Natural killer cell treated with Interleukin-12 subunit alpha and Interleukin-12 subunit beta and Interleukin-15 and Interleukin-18, amount 100 ng/mL, for 72 hours (primary cell): ENCODE data around the gene ARHGAP28. TPM values are rescaled to one million over a fixed set of nuclear protein-coding genes. Genes with fewer than 3 reads are reported as not detected.

Source experiments
- ATAC-seq, 2 donors: fragments of 150-1000 bp; cut with Tn5 transposase in 1 of 2; sonication (Bioruptor Pico), chemical (Tn5 transposase) in 1 of 2; 2 replicates each; pipeline ENCODE4 v1.10.0; 2021
- DNase-seq: peaks from one replicate; pipeline ENCODE4 v3.0.0; 2022; ENCODE audit warnings: low spot score
- H3K27ac Mint-ChIP-seq, 2 donors: 1 replicate in 1 of 2; 2 replicates in 1 of 2; pipeline ENCODE4 v1.8.0; 2022; ENCODE audit warnings: mixed read lengths in 2 of 2, mild to moderate bottlenecking in 1 of 2, moderate library complexity in 1 of 2
- H3K27me3 Mint-ChIP-seq, 2 donors: 1 replicate in 1 of 2; 2 replicates in 1 of 2; pipeline ENCODE4 v1.8.0; 2022; ENCODE audit warnings: mixed read lengths in 2 of 2
- H3K36me3 Mint-ChIP-seq: one replicate; pipeline ENCODE4 v1.8.0; 2022; ENCODE audit warnings: mixed read lengths
- H3K4me1 Mint-ChIP-seq, 2 donors: 1 replicate in 1 of 2; 2 replicates in 1 of 2; pipeline ENCODE4 v1.8.0; 2022; ENCODE audit warnings: low read depth in 2 of 2, mixed read lengths in 2 of 2, mild to moderate bottlenecking in 1 of 2
- H3K4me3 Mint-ChIP-seq: one replicate; pipeline ENCODE4 v1.8.0; 2022; ENCODE audit warnings: mixed read lengths
- H3K9me3 Mint-ChIP-seq: 2 replicates; pipeline ENCODE4 v1.8.0; 2022; ENCODE audit warnings: mixed read lengths
- total RNA-seq, 2 donors: library from RNA; stranded (reverse); gene quantifications; one replicate each; pipeline ENCODE4 v1.2.3, GENCODE V29; 2022

Gene ARHGAP28
- total RNA-seq, 2 donors from 2014 or later: not detected

DNA sequence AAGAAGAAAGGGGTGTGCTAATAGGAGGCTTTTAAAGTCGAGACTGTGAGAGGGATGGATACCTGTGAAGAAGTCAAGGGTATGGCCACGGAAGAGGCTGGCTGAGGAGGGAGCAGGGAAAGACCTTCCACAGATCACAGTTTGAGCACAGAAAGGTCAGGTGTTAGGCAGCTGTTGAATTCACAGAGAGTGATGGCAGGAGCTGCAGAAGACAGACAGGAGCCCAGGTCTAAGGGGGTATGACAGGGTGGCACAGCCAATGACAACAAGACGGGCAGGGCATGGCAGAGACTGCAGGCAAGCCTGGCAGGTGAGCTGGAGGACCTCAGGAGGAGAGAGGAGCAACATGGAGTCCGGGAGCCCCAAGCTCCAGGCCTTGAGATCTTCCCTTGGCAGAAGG is 225.0 kb downstream of the ARHGAP28 start:
- no peak overlapping the region for H3K4me3 Mint-ChIP-seq
- H3K27me3 Mint-ChIP-seq: no peaks in the 10 kb centered on the region
- no peak for ATAC-seq
- DNase-seq: no peak
- H3K9me3 Mint-ChIP-seq: no peaks in the 10 kb centered on the region
- H3K4me1 Mint-ChIP-seq: no peaks in the 10 kb centered on the region
- no peaks in the 10 kb centered on the region for H3K36me3 Mint-ChIP-seq
- H3K27ac Mint-ChIP-seq: no peak overlapping the region

DNA sequence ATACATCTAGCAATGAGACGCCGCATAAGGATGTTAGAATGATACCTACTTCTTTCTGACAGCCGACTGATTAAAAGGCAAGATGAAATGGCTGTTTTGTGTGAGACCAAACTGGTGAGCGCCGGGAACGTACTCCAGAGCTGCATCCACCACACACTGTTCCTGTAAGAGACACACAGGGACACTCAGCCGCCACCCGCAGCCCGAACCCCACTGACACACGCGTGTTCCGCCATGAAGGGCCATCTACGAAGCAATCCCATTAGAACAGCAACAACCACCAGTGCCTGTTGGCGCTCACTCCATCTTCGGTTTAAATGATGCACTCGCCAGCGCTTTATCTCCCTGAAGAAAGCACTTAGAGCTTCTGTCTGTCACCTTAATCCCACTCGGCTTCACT is 225.8 kb downstream of the ARHGAP28 start:
- Mint-ChIP-seq H3K4me3 (no peak overlapping the region), H3K27ac (no peak overlapping the region), H3K27me3 (no peaks in the 10 kb centered on the region), H3K4me1 (no peaks in the 10 kb centered on the region), H3K9me3 (peaks cover 3% of the 10 kb centered on the region), H3K36me3 (no peaks in the 10 kb centered on the region)
- ATAC-seq (no peak), DNase-seq (no peak)

DNA sequence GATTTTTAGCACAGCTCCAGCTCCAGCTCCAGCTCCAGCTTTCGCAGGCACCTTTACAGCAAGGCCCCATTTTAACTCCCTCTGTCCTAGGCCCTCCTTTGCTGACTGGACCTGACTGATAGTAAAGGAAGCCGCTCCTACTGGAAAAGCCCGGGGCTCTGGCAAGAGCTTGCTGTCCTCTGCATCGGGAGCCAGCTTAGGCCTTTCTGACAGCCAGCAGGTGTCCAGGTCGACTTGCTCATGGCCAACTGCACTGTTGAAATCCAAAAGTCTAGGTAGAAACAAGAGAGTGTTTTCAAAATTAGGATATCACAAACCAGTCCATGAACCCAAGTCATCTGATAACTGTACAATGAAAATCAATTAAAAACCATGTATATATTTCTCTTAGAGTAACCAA is 227.0 kb downstream of the ARHGAP28 start:
- Mint-ChIP-seq H3K27ac (no peak overlapping the region), H3K27me3 (no peaks in the 10 kb centered on the region), H3K4me1 (no peaks in the 10 kb centered on the region), H3K36me3 (no peaks in the 10 kb centered on the region), H3K9me3 (peaks cover 4% of the 10 kb centered on the region), H3K4me3 (no peak overlapping the region)
- DNase-seq: no peak
- ATAC-seq: no peak

DNA sequence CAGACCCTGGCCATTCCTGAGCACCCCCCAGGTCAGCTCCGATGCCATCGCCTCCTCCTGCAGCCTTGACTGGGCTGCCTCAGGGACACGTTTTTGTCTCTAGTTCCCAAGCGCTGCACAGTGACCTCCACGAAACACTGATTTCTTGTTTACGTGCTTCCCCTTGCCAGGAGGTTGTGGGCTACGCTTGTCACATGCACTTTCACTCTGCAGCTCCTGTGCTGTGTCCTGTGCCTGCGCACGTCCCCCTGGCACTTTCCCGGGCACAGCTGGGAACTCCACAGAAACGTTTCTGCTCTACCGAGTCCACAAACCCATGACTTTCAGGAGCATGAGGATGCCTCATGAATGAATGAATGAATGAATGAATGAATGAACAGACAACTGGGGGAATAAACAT is 227.5 kb downstream of the ARHGAP28 start:
- Mint-ChIP-seq H3K4me1 (no peaks in the 10 kb centered on the region), H3K36me3 (no peaks in the 10 kb centered on the region), H3K4me3 (no peak overlapping the region), H3K9me3 (peaks cover 4% of the 10 kb centered on the region), H3K27me3 (no peaks in the 10 kb centered on the region), H3K27ac (no peak overlapping the region)
- DNase-seq (no peak), ATAC-seq (no peak)

DNA sequence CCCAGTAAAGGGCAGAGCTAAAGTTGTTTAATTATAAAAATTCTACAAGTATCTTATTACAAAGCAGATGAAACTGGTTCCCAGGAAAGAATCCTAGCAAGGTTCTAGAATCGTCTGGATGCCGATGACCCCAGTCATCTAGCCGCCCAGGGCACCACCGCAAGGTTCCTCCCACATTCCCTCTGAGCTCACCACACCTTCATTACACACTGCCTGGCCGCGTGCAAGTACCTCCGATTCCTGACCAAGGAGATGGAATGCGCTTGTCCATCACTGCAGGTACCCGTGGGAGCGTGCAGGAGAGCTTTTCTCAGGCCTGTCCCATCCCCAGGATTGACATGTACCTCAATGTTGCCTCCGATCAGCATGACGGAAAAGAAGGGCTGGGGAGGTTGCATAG is 229.6 kb downstream of the ARHGAP28 start:
- Mint-ChIP-seq H3K27me3 (no peaks in the 10 kb centered on the region), H3K27ac (no peak overlapping the region), H3K4me3 (no peak overlapping the region), H3K9me3 (peaks cover 4% of the 10 kb centered on the region), H3K36me3 (no peaks in the 10 kb centered on the region), H3K4me1 (no peaks in the 10 kb centered on the region)
- ATAC-seq (no peak), DNase-seq (no peak)

DNA sequence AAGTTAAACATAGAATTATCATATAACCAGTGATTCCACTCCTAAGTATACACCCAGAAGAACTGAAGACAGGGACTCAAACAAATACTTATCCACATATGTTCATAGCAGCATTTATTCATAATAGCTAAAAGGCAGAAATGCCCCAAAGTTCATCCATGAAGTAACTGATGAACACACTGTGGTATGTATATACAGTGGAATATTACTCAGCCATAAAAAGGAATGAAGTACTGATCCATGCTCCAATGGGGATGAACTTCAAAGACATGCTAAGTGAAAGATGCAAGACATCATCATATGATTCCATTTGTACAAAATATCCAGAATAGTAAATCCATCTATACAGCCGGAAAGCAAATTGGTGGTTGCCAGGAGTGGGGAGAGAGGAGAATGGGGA is 230.6 kb downstream of the ARHGAP28 start:
- DNase-seq: no peak
- H3K27ac Mint-ChIP-seq: no peak overlapping the region
- no peak overlapping the region for H3K4me3 Mint-ChIP-seq
- no peaks in the 10 kb centered on the region for H3K36me3 Mint-ChIP-seq
- no peaks in the 10 kb centered on the region for H3K4me1 Mint-ChIP-seq
- no peaks in the 10 kb centered on the region for H3K27me3 Mint-ChIP-seq
- H3K9me3 Mint-ChIP-seq: peaks cover 4% of the 10 kb centered on the region
- ATAC-seq: no peak

DNA sequence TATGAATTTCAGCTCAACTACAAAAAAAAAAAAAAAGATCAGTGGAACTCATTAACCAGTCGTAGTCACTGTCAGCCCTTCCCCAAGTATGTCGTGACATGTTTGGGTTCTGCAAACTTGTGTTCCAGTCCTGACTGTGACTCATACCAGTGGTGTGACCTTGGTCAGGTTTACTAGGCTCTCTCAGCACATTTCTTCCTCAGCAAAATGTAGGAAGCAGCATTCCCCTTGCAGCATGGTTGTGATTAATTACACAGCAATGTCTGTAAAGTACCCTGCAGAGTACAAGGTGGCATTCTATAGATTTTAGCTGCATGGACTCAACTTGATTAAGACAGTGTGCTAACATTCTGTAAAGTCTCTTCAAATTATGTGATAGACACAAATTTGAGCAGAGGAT is 231.1 kb downstream of the ARHGAP28 start:
- DNase-seq (no peak), ATAC-seq (no peak)
- Mint-ChIP-seq H3K36me3 (no peaks in the 10 kb centered on the region), H3K9me3 (peaks cover 4% of the 10 kb centered on the region), H3K4me1 (no peaks in the 10 kb centered on the region), H3K4me3 (no peak overlapping the region), H3K27ac (no peak overlapping the region), H3K27me3 (no peaks in the 10 kb centered on the region)

DNA sequence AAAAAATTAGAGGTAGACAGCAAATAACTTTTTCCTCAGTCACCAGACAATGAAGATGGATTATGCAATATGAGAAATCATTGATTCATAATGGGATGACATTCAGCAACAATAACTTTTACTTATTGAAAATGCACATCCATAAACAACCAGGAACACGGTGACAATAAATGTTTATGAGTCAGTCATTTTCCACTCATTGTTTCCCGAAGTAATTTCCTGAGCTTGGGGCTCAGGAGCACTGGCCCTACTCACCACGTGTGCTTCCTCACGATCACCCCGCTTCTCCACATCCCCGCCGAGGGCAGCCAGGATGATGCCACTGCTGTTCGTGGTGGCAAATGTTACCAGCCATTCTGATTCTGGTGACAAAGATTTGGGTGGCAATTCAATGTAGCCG is 231.8 kb downstream of the ARHGAP28 start:
- Mint-ChIP-seq H3K9me3 (peaks cover 4% of the 10 kb centered on the region), H3K4me3 (no peak overlapping the region), H3K27ac (no peak overlapping the region), H3K4me1 (no peaks in the 10 kb centered on the region), H3K36me3 (no peaks in the 10 kb centered on the region), H3K27me3 (no peaks in the 10 kb centered on the region)
- DNase-seq (no peak), ATAC-seq (no peak)

DNA sequence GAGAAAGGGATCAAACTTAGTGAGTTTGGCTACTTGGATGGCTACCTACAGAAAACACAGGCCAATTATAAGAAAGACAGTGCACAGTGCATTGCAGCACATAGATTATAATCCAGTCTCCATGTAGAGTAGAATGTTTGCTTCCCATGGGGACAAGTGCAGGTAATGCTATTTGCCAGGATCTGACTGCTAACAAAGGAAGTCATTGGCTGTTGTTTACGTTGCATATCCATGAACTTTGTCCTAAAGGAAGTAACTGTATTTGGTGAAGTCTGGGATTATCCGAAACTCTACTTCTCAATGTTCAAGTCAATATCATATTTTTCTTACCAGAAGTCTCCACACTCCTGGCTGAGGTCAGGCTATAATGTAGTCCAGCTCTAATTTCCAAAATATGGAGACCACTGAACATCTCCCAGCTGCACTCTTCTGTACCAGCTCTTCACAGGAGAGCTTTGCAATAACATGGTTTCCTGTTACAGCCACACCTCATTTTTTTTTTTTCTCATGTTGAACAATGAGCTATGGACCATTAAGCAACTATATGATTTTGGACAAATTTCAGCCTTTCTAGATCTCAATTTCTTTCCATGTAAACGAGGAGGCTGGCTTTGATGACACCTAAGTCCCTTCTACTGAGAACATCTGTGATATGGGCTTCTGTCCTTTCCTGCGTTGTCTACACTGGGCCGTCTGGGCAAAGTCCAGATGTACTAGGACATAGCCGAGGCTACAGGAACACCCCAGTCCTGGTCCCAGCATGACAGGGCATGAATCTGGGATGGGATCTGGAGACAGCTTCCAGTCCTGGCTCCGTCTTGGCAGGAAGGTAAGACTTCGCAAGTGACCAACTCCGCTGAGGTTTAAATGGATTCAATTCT is 233.3 kb downstream of the ARHGAP28 start:
- DNase-seq (no peak), ATAC-seq (no peak)
- Mint-ChIP-seq H3K27ac (no peak overlapping the region), H3K4me3 (no peak overlapping the region), H3K4me1 (no peaks in the 10 kb centered on the region), H3K36me3 (no peaks in the 10 kb centered on the region), H3K27me3 (no peaks in the 10 kb centered on the region), H3K9me3 (peaks cover 4% of the 10 kb centered on the region)

DNA sequence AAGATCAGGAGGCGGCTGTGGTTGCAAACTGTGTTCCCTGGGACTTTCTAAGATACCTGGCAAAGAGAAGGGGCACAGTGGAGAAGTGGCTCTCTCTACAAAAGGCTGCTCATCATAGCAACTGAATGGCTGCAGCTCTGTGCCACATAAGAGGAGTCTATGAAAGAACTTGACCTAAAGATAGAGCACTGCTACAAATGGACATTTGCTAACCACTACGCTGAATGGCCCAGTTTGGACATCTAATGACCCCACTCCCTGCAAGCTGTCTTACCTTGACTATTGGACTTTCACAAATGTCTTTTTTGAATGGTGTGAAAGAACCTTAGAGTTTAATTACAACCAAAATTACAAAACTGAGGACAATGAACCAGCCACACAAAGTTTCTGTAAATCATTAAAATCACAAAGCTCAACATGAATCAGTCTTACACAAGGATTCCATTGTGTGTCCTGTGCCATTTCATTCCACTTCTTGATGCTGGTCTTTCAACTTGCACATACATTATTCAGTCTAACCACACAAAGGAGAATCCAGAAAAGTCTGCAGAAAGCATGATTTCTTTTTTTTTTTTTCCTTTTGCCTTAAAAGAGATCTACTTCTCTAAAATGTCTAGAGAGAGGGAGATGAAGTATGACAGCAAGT is 234.1 kb downstream of the ARHGAP28 start:
- Mint-ChIP-seq H3K27me3 (no peaks in the 10 kb centered on the region), H3K36me3 (no peaks in the 10 kb centered on the region), H3K4me1 (no peaks in the 10 kb centered on the region), H3K27ac (no peak overlapping the region), H3K9me3 (peaks cover 4% of the 10 kb centered on the region), H3K4me3 (no peak overlapping the region)
- ATAC-seq (no peak), DNase-seq (no peak)
